A673 (cell line): ENCODE measurements around the gene UQCRFS1. TPM values are rescaled to one million over a fixed set of nuclear protein-coding genes. Genes with fewer than 3 reads are reported as not detected.

Experiments
- BruUV-seq: library from RNA; stranded (reverse); fragments of 400-500 nt; replicated peaks from 2 replicates; lab custom pipeline; 2021; lab: Mats Ljungman, UMichigan
- CTCF ChIA-PET: fragments of 300-600 bp; sonication (Branson Sonifier 250); formaldehyde crosslinking; loops from one replicate; lab custom pipeline; 2022; ENCODE audit warnings: antibody characterized with exemption; lab: Charles Lee
- POLR2A ChIA-PET: fragments of 300-600 bp; sonication (Branson Sonifier 250); formaldehyde crosslinking; loops from one replicate; lab custom pipeline; 2022; ENCODE audit warnings: antibody characterized with exemption; ENCODE audit not compliant: low non-redundant PET; lab: Charles Lee
- DNase-seq: peaks from one replicate; pipeline ENCODE4 v3.0.0-alpha.2; 2015; ENCODE audit warnings: low spot score
- H3K27ac ChIP-seq: fragments of 200-600 bp; sonication (generic); 2 replicates; pipeline ENCODE4 v1.5.1; 2016; ENCODE audit warnings: mixed run types, low read depth, mild to moderate bottlenecking, mixed read lengths, antibody characterized with exemption, low read length; ENCODE audit not compliant: poor library complexity, severe bottlenecking
- H3K27me3 ChIP-seq: fragments of 200-600 bp; sonication (generic); replicated peaks from 2 replicates; pipeline ENCODE4 v1.6.1; 2017; ENCODE audit warnings: mixed run types, low read depth, mild to moderate bottlenecking, mixed read lengths, antibody characterized with exemption, low read length; ENCODE audit not compliant: insufficient read depth, poor library complexity
- H3K36me3 ChIP-seq: fragments of 200-600 bp; sonication (generic); 2 replicates; pipeline ENCODE4 v1.6.1; 2016; ENCODE audit warnings: mixed run types, mild to moderate bottlenecking, mixed read lengths, antibody characterized with exemption, low read length; ENCODE audit not compliant: insufficient read depth, poor library complexity, severe bottlenecking
- H3K4me1 ChIP-seq: fragments of 200-600 bp; sonication (generic); 2 replicates; pipeline ENCODE4 v1.6.1; 2017; ENCODE audit warnings: mixed run types, mild to moderate bottlenecking, mixed read lengths, antibody characterized with exemption, low read length; ENCODE audit not compliant: insufficient read depth, poor library complexity, severe bottlenecking
- H3K4me3 ChIP-seq: fragments of 200-600 bp; sonication (generic); 2 replicates; pipeline ENCODE4 v1.5.1; 2016; ENCODE audit warnings: low read depth, mixed run types, mild to moderate bottlenecking, mixed read lengths, low read length; ENCODE audit not compliant: poor library complexity, severe bottlenecking
- H3K9me3 ChIP-seq: fragments of 200-600 bp; sonication (generic); 2 replicates; pipeline ENCODE4 v1.6.1; 2016; ENCODE audit warnings: mixed run types, low read depth, mild to moderate bottlenecking, mixed read lengths, antibody characterized with exemption, low read length; ENCODE audit not compliant: poor library complexity, severe bottlenecking
- CTCF ChIP-seq: fragments of 300-800, 200-600 bp; sonication (generic); conservative IDR thresholded peaks from 2 replicates; pipeline ENCODE4 v1.5.1; 2017; ENCODE audit warnings: low read depth, mild to moderate bottlenecking, antibody characterized with exemption, low read length, moderate library complexity, mixed read lengths
- EZH2 ChIP-seq: fragments of 200-600 bp; sonication (generic); IDR thresholded peaks from 2 replicates; pipeline ENCODE4 v1.6.1; 2017; ENCODE audit warnings: borderline replicate concordance, low read depth, mild to moderate bottlenecking, mixed read lengths, antibody characterized with exemption, low read length; ENCODE audit not compliant: poor library complexity, severe bottlenecking
- intact Hi-C: fragments of 100-400 bp; cut with micrococcal nuclease; formaldehyde crosslinking; loops from one replicate; pipeline ENCODE4 v1.10.0; 2022; ENCODE audit not compliant: unreplicated experiment
- total RNA-seq: library from RNA; stranded (reverse); gene quantifications from 2 replicates; pipeline ENCODE4 v1.2.3, GENCODE V29; 2021

UQCRFS1 gene
- total RNA-seq, 1 experiment from 2014 or later: 47.3 TPM

GRCh38 chr19:29188289-29189032, 24.5 kb downstream of the UQCRFS1 start:
- DNase-seq: no peak
- BruUV-seq: no TSS peak
- Histone ChIP-seq H3K4me1 (no peaks in the 10 kb centered on the region), H3K36me3 (no peaks in the 10 kb centered on the region), H3K4me3 (no peak overlapping the region), H3K27ac (no peak overlapping the region), H3K27me3 (no peaks in the 10 kb centered on the region), H3K9me3 (peaks cover 5% of the 10 kb centered on the region)
- ChIA-PET POLR2A (no interaction called here), CTCF (no interaction called here)
- TF ChIP-seq EZH2 (no peak), CTCF (no peak)
- intact Hi-C loops: no loop called here

GRCh38 chr19:29187676-29188075, 25.3 kb downstream of the UQCRFS1 start:
- no peaks in the 10 kb centered on the region for H3K36me3 ChIP-seq
- no peak overlapping the region for H3K27ac ChIP-seq
- DNase-seq: no peak
- CTCF ChIA-PET: interaction anchor here (0.5 kb wide), 1 partner anchor 76 kb away, joined by 3 read pairs; no protein-coding TSS in a partner anchor
- no peaks in the 10 kb centered on the region for H3K4me1 ChIP-seq
- POLR2A ChIA-PET: no interaction called here
- no TSS peak for BruUV-seq
- H3K9me3 ChIP-seq: peaks cover 5% of the 10 kb centered on the region
- no peak overlapping the region for H3K4me3 ChIP-seq
- intact Hi-C loops: no loop called here
- TF ChIP-seq CTCF: no peak
- TF ChIP-seq EZH2: no peak
- no peaks in the 10 kb centered on the region for H3K27me3 ChIP-seq

- Histone ChIP-seq H3K4me1 (no peaks in the 10 kb centered on the region), H3K4me3 (no peak overlapping the region), H3K27me3 (no peaks in the 10 kb centered on the region), H3K27ac (no peak overlapping the region), H3K9me3 (peaks cover under 1% of the 10 kb centered on the region), H3K36me3 (no peaks in the 10 kb centered on the region)
- POLR2A ChIA-PET: no interaction called here
- no TSS peak for BruUV-seq
- DNase-seq: no peak
- CTCF ChIA-PET: no interaction called here
- TF ChIP-seq EZH2 (no peak), CTCF (no peak)
- intact Hi-C loops: no loop called here
Observed at GRCh38 chr19:29185427-29185826, 27.5 kb downstream of the UQCRFS1 start.
